GM19099 (cell line): ENCODE measurements around the gene RPS6KA2.

ENCODE experiments used
- POLR2A ChIP-seq: IDR thresholded peaks from 3 replicates; pipeline ENCODE4 v1.6.1; 2011; ENCODE audit warnings: low read depth; ENCODE audit not compliant: insufficient read length; ENCODE audit errors: extremely low read depth

The RPS6KA2 gene

DNA sequence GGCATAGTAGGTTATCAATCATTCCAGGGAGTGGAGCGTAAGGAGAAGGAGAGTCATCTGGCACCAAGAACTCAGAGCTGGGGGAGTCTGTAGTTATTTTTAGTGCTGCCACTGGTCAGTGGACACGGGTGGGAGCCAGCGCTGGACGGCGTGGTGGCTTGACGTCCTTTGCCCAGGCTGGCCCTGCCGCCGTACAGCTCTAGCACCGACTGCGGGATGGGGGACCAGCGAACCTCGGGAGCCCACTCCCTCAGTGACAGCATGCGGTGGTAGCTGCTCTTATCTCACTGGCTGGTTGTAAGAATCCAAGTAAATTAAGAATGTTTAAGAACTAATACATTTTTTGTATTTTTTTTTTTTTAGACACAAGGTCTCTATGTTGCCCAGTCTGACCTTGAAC is 32.5 kb upstream of the RPS6KA2 start:
- no peak for TF ChIP-seq POLR2A

GRCh38 chr6:166658792-166659150 is 31.7 kb upstream of the RPS6KA2 start:
- no peak for TF ChIP-seq POLR2A

- TF ChIP-seq POLR2A: no peak
Observed at GRCh38 chr6:166658115-166658791, 31.2 kb upstream of the RPS6KA2 start.

DNA sequence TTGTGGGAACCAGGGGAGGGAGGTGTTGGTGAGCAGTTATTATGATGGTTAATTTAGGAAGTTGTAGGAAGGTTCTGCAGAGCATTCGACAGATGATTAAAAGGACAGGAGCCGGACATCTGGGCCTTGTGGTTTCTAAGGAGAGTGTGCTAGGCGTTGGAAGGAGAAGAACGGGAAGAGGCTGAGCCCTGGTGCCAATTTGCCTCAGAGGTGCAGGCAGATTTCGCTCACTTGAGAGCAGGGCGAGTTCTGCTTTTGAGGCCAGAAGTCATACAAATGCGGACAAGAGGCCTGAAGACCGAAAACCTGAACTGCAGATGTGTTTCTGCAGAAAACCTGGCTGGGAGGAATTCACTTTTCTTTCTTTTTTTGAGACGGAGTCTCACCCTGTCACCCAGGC is 30.5 kb upstream of the RPS6KA2 start:
- no peak for TF ChIP-seq POLR2A

DNA sequence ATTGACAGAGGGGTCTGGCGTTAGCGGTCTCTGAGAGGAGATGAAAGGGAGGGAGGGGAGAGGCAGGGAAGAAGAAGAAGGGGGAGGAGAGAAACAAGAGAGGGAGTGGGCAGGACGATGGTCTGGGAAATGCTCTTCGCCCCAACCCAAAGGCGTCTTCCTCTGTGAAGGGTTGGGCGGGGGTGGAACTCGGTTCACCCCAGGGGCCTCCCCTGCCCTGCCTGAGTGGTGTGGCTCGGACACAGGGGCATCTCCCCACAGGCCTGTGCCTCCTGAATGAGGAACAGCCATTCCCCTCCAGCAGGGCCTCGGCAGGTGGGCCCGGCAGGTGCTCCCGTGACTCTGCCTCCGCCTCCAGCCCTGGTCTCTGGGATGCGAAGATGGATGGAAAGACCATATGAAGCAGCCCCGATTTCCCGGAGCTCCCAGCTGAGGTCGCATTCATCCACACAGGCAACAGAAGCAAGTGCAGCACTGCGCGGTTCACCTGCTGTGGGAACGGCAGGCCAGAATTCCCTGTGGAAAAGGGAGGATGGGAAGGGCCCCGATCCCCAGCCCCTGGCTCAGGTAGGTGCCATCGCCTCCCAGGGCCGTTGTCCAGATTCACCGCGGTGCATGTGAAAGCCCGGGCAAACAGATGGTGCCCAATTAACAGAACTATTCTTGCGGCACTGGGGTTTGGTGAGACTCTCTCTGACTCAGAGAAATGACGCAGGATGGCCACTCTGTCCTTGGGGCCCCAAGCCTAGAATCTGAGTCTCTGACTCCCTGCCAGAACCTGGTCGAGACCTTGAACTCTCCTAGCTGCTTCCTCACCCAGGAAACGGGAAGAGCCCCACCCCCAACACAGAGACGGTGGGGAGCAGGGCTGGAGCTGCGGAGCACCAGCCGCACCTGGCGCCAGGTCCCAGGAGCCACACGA is 29.4 kb upstream of the RPS6KA2 start:
- TF ChIP-seq POLR2A: no peak

DNA sequence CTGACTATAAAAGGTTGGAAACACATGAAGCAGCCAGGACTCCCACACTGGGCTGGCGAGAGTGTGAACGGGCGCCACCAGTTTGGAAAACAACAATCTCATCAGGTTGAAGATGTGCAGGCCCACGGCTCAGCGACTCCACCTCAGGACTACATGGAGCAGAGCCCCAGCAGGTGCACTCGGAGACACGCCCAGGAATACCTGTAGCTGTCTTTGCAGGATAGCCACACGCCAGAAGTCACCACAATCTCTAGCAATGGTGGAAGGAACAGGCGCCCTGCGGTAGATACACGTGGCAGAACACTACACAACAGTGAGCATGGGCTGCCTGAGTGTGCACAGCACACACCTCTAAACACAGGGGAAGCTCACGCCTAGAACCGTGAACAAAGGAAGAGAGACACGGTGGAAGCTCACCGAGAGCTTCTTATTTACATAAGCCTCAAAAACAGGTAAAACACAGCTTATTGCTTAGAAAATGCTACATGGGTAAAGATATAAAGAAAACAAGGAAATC is 28.7 kb upstream of the RPS6KA2 start:
- no peak for TF ChIP-seq POLR2A

- no peak for TF ChIP-seq POLR2A
Observed at GRCh38 chr6:166655251-166655650, 28.2 kb upstream of the RPS6KA2 start.

GRCh38 chr6:166654573-166654972 is 27.5 kb upstream of the RPS6KA2 start:
- TF ChIP-seq POLR2A: no peak

DNA sequence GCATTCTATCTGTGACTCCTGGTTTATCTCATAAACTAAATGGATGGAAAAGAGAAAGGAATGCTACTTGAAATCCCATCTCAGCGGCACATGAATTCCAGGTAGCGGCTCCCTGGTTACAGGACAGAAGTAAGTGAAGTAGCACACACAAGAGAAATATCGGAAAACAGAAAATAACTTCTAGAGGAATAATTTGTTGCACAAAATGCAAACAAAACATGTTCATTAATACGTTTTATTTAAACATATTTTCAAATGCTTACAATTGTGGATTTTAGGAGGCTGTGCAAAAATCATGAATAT is 26.5 kb upstream of the RPS6KA2 start:
- no peak for TF ChIP-seq POLR2A

GRCh38 chr6:166650824-166651807 is 24.1 kb upstream of the RPS6KA2 start:
- no peak for TF ChIP-seq POLR2A

- TF ChIP-seq POLR2A: no peak
Observed at GRCh38 chr6:166650047-166650446, 23.0 kb upstream of the RPS6KA2 start.

GRCh38 chr6:166648846-166649245 is 21.8 kb upstream of the RPS6KA2 start:
- TF ChIP-seq POLR2A: no peak

DNA sequence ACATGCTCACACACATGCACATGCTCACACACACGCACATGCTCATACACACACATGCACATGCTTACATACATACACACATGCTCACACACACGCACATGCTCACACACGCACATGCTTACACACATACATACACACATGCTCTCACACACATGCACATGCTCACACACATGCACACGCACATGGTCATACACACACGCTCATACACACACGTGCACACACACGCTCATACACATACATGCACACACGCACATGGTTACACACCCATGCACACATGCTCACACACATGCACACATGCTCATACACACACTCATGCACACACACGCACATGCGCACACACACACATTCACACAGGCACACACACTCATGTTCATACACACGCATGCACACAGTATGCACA is 20.8 kb upstream of the RPS6KA2 start:
- TF ChIP-seq POLR2A: no peak

DNA sequence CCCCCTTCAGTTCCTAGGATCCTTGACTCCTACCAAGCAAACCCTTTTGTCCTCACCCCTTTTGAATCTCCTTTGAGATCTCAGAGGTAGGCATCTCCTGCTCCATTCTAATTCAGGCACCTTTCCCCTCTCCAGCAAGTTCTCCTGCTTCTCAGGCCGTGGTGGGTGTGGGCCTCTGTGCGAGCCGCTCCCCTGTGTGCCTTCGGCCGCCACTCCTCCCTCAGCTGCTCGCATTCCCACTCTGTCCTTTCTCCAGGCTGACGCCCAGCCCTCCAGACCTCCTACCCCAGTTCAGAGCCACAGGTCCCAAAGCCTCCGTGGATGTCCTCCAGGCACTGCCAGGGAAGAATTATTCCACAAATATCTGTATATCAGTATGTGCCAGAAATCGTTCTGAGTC is 19.7 kb upstream of the RPS6KA2 start:
- no peak for TF ChIP-seq POLR2A

DNA sequence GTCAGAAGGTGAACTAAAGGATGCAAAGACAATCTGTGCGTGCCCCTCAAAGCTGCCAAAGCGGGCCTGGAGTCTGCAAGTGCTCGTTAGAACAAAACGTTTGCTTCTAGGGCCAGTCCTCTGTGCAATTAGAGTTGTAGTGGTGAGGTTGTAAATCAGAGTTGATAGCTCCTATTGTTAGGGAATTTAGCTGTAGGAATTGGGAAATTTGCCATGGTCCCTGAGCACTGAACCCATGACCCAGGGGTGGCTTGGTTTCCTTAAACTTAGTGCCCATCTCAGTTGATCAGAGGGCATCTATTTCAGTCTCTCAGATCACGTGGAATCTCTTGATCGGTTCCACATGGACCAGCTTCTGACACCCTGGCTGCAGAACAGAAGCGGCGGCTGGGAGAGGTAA is 18.8 kb upstream of the RPS6KA2 start:
- TF ChIP-seq POLR2A: no peak

DNA sequence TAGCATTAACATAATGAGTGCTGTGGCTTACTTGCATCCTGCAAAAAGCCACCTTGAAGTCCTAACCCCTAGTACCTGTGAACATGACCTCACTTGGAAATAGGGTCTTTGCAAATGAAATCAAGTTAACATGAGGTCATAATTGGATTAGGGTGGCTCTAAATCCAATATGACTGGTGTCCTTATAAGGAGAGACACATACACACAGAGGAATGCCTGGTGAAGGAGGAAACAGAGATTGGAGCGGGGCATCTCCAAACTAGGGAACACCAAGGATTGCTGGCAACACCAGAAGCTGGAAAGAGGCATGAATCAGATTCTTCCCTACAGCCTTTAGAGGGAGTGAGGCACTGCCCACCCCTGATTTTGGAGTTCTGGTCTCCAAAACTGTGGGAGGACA is 17.6 kb upstream of the RPS6KA2 start:
- TF ChIP-seq POLR2A: no peak
